GM21576 (cell line): Measurements from ENCODE around the gene TTC7B.

Experiments
- ATAC-seq: cut with Tn5 transposase; IDR thresholded peaks from one replicate; pipeline ENCODE4 v1.9.1; 2021; ENCODE audit warnings: mild to moderate bottlenecking, moderate library complexity; ENCODE audit not compliant: unreplicated experiment

The TTC7B gene

DNA sequence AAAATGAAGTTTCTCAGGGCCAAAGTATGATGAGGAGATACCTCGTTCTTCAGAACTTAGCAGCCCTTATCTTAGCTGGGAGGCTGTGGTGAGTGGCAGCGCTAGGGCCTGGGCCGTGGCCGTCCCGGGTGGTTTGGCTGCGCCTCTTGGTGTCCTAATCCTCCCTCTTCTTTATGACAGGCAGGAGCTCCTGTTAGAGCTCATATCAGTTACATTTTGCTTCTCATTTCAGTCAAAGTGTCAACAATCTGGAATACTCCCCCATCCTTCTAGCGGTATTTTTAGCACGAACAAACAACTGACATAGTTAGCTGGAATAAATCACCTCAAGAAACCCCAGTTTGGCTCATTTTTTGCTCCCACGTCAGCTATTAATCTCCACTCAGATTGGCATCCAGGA lies 188.8 kb downstream of the TTC7B start:
- no peak for ATAC-seq

DNA sequence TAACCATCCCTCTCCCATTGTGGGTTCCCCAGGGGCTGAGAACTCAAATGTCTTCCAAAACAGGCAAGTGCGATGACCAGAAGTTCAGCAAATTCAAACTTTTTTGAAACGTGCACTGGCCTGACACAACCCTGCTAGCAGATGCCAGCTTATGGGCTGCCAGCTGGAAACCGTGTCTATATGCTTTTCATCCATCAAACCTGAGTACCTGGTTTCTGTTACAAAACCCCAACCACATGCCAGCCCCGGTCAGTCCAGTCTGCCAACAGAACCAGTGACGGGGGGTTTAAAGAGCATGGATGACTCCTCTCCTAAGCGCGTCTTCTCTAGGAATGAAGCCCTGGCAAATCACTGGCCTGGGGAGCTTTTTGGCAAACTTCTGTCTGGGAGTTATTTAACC lies 189.7 kb downstream of the TTC7B start:
- no peak for ATAC-seq

DNA sequence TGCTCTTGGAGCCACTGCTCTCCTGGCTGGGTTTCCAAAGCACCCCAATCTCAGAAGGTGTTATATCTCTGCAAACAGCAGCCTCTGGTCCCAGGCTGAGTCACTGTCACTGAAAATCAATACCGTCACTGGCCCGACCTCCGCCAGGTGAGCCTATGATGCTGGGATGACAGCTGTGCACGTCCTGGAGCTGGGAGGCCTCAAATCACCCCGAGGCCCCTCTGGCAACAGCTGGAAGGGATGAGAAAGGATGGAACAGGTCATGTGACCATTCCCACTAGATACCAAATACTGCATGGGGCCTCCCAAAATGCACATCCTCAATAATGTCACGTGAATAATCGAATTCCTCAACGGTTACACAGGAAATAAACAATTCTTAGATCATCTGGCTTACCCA lies 190.8 kb downstream of the TTC7B start:
- no peak for ATAC-seq

DNA sequence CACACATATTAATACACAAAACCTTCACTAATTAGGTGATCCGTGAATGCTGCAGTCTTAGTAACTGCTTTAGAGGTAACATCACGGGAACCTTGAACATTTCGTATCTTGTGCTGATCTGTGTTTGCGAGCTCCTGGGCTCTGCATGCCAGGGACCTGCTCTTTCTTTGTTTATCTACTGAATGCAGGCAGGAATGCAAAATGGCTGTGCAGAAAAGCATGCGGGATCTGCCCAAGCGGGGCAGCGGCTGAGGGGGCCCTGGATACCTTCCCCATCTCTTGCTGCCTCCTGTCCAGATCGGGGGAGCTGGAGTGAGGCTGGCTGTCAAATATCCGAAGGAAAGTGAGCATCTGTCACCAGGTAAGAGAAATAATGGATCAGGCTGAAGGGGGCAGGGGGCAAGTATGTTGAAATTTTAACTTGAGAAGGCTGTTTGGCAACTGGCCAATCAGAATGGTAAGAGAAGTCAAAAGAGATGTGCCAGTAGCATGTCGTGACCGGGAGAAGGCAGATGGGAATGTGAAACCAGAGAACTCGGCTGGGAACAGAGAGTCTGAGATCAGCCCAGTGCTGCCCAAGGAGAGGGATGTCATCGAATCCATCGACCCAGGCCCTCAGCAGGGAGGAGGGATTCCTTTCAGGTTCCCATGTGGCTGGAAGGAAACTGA lies 191.4 kb downstream of the TTC7B start:
- no peak for ATAC-seq

DNA sequence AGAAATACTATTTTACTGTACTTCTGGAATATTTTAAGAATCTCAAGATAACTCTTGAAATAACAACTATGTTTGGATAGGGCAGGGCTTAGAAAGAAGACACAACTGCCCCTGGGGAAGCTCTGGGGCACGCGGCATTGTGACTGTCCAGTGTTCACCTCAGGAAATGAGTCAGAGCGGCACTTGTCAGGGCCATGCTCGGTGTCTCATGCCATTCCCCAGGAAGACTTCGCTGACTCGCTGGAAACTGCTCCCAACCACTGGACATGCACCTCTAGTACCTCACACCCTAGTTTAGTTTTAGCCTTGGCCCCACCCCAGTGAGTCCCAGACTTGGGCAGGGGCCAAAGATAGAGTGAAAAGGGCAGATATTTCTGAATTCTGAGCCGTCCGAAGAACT lies 192.0 kb downstream of the TTC7B start:
- ATAC-seq: no peak

DNA sequence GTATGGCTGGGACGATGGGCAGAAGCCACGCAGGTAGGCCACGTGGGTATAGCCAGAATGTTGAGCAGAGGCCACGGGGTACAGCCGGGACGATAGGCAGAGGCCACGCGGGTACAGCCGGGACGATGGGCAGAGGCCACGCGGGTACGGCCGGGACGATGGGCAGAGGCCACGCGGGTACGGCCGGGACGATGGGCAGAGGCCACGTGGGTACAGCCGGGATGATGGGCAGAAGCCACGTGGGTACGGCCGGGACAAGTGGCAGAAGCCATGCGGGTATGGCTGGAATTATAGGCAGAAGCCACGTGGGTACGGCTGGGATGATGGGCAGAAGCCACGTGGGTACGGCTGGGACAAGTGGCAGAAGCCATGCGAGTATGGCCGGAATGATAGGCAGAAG lies 195.0 kb downstream of the TTC7B start:
- ATAC-seq: no peak

DNA sequence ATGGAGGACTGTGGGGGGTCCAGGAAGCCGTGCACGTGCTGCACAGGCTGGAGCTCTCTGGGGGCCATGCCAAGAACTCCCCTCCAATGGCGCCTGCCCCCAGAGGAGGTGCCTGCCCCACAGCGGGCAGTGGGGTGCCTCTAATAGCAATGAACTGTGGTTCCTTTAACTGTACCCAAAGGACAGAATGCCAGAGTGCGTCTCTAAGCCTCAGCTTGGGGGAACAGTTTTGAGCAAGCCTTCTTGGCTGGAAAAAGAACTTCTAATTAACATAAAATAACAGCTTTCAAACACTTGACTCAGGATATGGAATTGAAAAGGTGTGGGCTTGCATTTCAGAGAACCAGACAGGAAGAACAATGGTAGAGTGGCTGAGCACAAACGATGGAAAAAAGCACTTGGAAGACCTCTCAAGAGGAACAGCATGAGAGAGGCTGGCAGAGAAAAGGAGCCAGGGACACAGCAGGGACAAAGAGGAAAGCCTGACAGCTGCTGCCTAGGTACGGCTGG lies 195.6 kb downstream of the TTC7B start:
- no peak for ATAC-seq

DNA sequence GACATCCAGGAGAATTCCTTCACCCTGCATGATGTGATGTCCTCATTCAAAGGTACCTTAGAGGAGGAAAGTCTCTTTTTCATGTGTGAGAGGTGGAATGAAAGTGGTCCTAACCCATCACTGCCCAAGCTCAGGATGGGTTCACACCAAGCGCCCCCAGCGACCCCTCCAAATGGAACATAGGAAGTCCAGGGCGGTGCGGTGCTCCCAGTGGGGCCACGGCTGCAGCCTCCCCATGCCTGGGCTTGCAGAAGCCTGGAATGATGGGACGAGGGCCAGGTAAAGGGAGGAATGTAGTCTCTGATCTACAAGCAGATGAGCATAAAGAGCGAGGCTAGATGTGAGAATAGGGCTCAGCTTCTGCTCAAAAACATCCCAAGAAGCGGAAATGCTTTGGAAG lies 196.3 kb downstream of the TTC7B start:
- ATAC-seq: no peak

DNA sequence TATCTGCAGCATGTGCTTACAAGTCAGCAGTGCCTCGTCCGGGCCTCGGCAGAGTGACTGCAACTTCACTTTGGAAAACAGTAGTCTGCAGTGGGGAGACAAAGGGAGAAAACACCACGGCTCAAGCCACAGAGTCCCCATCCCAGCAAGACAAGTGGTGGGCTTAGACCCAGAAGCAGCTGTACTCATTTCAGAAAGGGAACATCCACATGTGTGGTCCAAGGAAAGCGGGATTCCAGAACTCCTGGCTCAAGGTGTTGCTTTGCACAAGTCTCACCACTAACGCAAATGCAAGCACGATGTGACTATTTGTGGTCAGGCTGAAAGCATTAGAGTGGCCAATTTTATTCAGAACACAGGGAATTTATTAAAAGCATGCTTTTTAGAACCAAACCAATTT lies 198.3 kb downstream of the TTC7B start:
- ATAC-seq: no peak

DNA sequence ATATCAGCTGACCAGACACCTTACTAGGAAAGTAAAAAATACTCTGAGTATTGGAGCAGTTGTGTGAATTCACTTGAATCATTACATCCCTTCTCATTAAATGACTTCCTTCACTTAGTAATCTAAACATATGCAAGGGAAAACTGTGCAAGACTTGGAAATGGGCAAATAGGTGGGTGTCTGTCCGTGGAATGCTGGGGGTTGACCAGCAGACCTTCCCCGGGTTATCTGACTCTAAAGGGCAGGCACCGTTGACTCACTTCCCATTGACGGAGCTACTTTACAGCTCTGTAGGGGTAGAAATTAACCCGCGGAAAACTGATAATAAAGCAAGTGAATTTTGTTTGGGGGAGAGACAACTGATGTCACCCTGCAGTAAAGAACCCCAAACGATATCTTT lies 199.3 kb downstream of the TTC7B start:
- no peak for ATAC-seq

DNA sequence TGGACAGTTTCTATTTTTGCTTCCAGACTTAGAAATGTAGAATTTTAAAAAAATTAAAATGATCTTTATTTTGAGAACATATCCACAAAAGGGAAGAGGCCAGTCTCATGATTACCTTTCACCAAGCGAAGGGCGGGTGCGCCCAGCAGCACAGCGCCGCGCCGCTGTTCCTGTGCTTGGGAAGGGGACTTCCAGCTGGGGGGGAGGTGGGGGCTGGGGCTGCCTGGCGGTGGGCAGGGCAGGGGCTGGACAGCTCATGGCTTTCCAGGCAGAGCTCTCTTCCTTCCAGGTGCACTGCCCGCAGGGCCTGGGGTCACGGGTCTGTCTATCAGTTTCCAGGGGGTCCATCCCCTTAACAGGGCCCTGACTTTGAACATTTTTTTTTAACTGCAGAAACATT lies 199.9 kb downstream of the TTC7B start:
- no peak for ATAC-seq

DNA sequence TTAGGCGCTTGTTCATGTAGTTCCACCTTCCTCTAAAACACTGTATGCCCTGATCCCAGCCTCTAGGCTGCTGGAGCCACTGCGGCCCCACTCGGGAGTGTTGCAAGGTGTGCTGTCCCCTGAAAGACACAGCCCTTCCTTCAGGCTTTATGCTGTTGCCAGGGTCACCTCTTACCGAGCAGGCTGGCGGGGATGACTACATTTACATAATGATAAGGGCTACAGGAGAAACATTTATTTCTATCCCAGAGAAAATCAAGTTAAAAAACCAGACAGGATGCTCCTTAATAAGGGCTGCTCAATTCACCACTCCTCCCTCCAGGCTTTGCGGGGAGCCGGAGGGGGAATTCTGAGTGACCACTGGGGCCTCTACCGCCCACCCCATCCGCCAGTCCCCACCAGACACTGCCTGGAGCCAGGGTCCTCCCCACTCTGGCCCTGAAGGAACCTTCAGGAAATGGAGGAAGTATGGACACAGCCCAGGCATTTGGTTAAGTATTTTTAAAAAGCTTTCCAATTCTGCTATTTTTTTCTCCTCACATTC lies 200.6 kb downstream of the TTC7B start:
- ATAC-seq: no peak

DNA sequence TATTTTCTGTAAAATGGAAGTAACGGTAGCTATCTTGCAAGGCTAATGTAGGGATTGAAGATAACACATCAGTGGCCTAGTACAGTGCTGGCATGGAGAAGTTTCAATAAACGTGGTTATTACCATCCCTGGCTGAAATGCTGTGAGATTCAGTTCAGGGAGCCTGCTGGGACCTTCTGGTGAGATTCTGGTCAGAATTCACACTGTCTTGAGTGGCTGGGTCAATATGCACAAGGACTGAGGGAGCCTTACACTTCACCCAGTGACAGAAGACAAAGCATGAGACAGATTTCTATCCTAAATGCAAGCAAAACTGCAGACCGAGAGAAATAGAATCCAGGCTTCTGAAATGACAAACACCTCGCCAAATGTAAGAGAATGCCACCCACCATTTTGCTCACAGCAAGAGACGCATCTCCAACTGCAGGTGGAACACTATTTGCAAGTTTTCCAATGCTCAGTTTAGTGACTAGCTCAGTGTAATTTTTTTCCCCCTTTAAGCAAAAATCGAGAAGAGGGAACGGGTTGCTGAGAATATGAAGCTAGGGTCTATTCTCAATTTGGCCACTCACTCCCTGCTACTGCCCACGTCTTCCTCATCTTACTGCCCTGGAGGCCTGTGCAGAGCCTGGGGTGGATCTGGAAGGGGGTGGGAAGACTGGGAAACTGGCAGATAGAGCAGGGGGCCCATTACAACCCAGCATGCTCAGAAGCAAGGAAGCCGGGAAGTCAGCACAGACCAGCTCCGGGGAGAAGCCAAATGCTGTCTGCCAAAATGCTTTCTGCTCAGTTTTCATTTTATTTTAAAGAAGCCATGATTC lies 201.3 kb downstream of the TTC7B start:
- no peak for ATAC-seq

DNA sequence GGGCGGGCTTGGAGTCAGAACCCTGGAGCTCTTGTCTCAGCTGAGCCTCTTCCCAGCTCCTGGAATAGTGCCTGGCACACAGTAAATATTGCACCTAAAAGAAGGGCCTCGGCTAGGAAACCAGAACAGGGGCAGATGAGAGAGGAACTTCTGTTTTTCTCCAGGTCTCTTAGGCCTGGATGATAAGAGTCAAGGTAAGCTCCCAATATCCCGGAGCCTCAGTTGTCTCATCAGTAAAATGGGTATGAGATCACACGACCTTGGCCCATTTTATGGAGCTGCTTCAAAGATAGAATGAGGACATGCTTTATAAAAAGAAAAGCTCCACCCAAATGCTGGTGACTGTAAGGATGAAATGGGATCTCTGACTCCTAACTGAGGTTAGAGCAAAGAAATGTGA lies 202.2 kb downstream of the TTC7B start:
- no peak for ATAC-seq

DNA sequence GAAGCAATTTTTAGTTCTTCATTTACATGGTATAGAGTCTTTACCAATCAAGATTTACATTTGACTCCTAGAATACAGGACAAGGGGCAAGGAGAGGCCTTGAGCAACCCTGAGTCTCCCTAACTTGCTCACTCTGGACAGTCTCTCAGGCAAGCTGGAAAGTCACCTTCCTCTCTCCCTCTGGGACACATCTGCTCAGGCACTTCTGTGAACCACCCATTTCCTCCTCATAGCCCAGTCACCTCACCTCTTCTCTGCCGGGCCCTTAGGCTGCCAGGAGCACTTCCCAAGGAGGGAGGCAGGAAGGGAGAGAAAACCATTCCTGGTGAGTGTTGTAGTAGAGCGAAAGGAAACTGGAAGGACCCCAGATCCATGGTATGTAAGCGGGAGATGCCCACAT lies 202.8 kb downstream of the TTC7B start:
- ATAC-seq: no peak

DNA sequence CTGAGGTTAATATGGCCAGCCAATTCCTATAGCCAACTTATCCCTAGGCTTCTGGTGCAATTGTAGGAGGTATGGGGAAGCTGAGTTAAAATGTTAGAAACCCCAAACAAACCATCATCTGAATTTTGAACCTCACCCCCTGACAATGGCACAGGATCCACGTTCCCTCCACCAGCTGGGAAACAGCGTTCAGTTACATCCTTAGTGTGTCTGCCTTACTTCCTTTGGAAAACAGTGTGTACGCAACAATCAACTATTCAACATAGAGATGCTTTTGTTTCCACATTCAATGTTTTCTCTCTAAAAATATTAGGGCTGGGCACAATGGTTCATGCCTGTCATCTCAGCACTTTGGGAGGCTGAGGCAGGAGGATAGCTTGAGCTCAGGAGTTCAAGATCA lies 203.4 kb downstream of the TTC7B start:
- ATAC-seq: no peak

DNA sequence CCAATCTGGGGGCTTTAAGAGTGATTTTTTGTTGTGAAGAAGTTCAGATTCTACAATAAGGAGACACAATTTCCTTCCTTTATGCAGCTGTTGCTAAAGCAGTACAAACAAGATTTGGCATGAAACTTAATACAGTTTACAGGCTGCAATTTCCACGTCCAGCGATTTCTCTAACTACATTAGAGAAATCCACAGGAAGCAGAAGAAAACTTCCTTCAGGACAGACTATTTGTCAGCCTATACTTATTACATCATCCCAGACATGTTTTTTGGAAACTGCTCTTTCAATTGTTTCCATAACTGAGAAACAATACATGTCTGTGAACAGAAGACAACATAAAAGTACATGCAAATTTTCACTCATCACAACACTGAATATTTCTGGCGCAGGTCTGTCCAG lies 204.3 kb downstream of the TTC7B start:
- no peak for ATAC-seq

DNA sequence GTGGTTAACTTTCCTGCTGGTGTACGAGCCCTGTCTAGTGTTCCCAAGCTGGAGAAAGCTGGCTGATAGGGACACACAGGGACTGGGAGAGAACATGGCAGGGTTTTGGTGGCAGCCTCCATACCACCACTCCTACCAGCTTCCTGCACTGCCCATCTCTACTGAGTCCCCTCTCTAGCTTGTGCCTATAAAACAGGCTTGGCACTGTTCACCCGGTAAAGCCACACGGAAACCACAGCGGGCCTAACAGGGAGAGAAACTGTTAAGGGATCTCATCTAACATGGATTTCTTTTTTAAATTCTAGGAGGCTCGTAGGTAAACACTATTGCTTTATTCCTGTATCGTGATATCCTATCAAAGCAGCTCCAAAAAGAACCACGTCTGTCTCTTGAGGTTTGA lies 204.7 kb downstream of the TTC7B start:
- ATAC-seq: no peak

DNA sequence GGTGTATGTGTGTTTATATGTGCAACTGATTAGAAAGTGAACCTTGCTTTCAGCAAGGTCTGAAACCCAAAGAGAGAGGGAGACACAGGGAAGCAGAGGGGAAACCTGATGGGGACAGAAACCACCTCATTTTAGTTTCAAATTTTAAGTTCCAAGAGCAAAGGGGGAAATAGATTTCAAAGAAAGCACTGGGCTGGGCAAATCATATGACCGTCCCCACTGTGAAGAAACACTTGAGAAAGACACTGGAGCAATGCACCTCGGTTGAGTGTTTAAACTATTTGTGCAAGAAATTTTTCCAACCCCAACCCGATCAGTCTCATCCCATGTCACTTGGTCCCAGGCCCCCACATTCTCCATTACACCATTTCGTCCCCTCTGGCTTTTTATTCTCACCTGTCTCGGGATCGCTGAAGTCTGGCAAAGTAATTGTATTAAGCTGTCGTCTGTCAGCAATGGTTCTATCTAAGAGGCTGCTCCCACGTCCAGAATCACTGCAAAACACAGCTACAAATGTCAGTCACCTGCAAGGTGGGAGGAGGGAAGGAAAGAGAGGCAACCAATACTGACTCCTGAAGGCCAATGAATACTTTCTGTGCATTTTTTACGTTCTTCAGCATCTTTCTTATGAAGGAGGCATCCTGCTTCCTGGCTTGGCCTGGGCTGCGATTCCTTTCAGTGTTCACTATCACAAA lies 205.7 kb downstream of the TTC7B start:
- no peak for ATAC-seq

DNA sequence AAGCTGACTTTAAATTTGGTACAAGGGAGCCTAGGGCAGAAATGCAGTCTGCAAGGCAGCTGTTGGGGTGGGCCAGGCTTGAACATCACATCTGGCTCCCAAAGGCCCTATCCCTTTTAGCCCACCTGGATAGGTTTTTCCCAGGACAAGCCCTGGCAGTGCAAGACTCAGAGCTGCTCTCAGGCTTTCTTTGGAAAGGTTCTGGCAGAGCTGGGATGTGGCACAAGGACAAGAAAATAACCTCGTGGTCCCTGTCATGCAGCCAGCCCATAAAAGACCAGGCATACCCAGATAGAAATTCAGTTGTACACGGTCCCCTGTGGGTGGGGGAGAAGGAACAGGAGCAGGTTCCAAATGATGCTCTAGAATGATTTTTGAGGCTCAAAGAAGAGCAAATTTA lies 206.9 kb downstream of the TTC7B start:
- ATAC-seq: no peak

DNA sequence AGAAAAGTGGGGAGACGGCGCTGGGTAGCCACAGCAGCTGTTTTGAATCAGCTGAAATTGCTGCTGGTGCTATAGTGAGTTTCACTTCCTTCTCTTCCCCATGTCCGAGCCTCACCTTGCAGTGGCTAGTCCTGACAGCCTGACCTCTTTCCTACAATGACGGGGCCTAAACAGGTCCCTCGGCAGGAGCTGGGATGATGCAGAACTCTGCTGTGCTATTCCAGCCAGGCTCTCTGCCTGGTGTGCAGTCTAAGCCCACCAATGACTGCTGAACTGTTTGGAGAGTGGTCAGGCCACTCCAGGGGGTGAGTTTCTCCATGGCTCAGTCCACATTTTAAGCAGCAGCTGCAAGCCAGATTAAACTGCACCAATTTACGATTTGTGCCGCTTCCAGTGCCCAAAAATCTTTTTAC lies 207.3 kb downstream of the TTC7B start:
- no peak for ATAC-seq

DNA sequence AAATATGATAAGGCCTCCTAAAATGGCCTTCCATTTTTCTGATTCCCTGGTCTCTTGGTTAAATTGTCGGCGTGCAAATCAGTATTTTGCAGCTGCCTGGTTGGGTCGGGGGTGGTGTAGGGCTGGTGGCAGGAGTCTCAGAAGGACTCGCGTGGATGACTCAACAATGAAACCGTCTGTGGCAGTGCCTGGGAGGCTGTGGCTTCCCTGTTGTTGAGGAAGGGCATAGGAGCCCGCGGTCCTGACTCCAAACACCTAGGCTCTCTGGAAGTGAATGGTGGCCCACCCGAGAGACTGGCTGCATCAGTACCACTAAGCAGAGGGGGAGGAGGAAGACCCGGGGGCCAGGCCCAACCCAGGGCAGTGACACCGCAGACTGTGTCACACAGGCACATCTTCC lies 207.9 kb downstream of the TTC7B start:
- no peak for ATAC-seq
